Stimulated activated CD4-positive, alpha-beta T cell treated with anti-CD3 and anti-CD28 coated beads, Interleukin-1b, Interleukin-23, amount 100 ng/mL, for 4 hours (primary cell): Measurements from ENCODE around the gene EML6.
"Not testable (repeated sequence)": the region's sequence is repeated elsewhere in the genome, so short reads cannot be mapped to it uniquely, and the experiment has no call there.

ENCODE experiments used
- DNase-seq, 2 donors: peaks; one replicate each; pipeline ENCODE4 v3.0.0-alpha.2; 2020; ENCODE audit warnings: low read depth in 2 of 2

Gene EML6

DNA sequence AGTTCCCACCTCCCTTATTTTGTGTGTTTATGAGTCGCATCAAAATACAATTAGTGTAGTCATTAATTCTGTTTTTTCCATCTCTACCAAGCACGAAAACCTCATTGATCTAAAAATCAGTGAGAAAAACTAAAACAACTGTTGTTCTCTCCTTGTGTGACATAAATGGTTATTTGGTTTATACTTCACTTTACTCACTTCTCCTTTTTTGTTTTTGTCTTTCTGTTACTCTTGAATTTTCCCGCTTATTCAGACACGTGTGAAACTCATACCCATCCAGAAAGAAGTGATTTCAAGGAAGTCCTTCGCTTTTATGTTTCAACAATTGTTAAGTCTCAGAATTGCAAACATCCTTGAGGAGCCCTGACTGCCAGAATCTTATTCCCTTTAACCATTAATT is 121.6 kb downstream of the EML6 start:
- no peak for DNase-seq

DNA sequence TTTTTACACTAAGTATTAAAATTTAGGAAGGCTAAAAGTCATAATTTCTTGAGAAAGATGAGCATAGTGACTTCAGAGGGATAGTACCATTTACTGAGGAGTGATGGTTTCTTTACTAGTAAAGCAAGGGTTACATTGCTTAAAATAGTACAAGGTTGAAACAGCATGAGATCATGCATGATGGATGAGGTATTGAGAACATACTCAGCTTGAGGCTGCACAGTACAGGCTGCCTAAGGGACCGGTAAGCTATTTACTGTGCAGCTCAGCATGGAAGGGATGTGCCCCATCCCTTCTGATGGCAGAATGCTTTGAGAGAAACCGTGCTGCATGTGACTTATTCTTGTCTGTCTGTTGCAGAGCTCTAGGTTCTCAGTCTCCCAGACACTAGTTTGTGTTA is 122.1 kb downstream of the EML6 start:
- no peak for DNase-seq

DNA sequence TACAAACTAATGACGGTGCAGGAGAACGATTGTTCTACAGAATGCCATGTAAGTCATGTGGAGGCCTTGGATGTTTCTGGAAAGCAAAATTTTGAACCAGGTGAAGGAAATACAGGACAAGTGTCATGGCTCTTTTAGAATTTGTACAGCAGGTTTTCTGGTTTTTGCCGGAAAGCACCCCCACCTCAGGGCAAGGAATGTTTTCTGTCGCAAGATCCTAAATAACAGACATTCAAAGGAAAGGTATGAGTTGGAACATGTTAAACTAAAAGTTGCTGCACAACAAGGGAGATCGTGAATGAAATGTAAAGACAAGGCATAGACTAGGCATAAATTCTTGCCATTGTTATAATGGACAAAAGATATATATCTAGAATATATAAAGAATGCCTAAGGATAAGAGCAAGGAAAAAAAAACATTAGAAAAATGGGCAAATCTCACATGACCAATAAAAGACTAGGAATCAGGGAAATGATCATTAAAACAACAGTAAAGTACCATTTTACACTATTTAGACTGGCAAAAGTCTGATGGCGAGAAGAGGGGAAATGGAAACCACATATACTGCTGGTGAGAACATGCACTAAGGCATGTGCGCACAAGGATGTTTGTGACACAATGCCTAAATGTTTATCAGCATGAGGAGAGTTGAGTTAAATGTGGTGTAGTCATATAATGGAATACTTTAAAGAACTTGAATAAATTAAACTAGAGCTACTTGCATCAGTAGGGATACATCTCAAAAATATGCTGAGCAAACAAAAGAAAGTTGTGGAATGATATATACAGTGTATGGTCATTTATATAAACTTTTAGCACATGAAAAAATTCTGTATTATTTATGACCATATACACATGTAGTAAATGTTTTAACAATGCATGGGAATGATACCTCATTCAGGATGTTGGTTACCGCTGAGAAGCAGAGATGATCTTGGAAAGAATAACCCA is 127.0 kb downstream of the EML6 start:
- DNase-seq: no peak

DNA sequence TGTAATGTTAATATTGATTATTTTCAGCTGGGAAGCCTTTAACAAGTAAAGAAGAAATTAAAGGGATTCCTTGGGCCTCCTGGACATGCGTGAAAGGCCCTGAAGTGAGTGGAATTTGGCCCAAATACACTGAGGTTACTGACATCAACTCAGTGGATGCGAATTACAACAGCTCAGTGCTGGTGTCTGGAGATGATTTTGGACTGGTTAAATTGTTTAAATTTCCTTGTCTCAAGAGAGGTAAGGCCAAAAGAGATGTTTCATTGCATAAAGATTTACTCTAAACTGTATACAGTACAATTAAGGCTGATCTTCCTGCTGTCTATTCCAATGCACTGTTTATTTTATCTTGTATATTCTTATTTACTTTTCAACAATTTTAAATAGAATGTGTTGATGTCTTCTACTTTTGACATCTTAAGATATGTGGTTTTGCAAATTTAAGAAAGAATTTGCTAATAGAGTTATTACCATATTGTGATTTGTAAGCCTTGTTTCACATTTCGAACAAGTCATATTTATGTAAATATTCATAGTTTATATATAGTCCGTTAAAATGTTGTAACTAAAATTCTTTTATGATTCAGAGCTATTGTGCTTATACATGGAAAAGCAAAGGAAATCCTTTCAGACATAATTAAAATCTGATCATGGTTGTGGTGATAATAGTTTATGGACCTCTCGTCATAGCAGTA is 130.3 kb downstream of the EML6 start:
- DNase-seq: no peak

DNA sequence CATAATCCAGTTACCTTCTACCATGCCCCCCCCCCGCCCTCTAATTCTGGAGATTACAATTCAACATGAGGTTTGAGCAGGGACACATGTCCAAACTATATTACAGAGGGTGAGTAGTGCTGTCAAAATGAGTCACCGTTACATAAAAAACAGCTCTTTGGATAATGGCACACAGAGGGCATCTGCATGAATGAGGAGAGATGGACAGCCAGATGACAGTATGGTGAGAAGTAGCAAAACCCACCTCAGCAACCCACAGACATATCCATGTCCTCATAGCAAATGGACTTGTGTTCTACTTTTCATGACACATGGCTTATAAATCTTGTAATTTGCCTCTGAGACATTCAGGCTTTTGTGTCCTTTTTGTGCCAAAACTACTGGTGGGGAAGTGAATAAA is 132.0 kb downstream of the EML6 start:
- DNase-seq: no peak

DNA sequence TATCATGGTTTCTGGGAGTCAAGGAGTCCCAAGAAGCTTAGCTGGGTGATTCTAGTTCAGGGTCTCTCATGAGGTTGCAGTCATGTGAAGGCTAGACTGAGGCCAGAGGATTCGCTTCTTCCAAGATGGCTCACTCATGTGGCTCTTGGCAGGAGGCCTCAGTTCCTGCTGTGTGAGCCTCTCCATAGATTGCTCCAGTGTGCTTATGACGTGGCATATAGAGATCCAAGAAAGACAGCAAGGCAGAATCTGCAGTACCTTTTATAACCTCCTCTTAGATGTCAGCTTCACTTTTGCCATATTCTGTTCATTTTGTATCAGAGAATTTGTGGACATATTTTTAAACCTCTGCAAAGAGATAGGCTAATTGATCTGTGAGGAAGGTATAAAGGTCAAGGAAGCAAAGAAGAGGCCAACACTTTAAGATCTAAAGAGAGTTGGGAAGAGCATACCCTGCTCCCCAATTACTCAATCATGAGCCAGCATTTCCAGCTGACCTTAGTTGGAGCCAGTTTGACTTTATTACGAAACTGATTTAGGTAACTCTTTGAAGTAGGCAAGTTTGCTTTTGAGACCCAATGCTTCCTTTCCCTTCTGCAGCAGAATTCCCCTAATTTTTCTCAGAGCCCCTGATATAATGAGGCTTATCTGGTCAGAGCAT is 134.7 kb downstream of the EML6 start:
- DNase-seq: no peak

DNA sequence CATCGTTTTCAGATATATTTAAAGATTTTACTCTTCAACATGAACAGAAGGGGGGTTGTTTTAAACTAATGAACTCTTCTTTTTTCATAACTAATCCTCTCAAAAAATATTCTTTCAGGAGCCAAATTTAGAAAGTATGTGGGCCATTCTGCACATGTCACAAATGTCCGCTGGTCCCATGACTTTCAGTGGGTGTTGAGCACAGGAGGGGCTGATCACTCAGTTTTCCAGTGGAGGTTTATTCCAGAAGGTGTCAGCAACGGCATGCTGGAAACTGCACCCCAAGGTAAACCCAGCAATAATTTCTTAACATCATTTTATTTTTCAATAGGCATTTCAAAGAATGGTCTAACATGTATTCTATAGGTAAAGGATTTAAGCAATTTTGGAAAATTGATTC is 136.0 kb downstream of the EML6 start:
- no peak for DNase-seq

DNA sequence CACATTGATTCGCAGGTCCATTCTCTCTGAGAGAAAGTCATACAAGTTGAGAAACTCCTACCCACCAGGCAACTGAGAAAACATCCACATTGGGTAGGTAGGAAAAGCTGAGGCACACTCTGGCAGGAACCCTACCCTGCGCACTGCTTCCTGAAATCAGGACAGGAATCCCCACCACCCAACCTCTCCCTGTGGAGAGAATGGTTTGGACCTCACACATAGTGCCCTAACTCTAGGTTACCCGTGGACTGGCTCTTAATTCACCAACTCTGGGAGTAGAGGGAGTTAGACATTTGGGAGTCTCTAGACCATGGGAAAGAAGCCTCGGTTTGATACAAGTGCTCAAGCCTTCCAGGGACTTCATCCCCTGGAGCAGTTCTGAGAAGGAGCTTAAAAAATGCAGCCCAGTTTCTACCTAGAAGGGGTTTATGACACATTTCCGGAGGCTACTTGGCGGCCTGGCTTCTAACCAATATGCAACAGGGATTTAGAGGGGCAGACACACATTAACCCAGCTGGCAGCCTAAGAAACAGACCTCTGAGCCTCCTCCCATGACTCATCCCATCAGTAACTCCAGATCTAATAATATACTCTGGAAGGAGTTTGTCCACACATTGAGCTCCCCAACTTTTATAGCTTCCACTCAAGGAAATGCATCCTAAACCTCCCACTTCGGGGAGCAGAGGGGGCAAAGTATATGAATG is 136.7 kb downstream of the EML6 start:
- DNase-seq: no peak

DNA sequence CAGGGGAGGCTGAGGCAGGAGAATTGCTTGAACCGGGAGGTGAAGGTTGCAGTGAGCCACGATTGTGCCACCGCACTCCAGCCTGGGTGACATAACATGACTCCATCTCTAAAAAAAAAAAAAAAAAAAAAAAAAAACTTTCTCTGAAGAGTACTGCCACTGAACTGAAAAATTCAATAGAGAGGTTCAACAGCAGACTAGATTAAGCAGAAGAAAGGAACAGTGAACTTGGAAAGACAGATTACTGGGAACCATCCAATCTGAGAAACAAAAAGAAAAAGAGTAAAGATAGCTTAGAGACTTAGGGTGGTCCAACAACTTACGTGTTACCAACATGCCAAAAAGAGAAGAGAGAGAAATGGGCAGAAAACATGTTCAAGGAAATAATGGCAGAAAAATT is 138.8 kb downstream of the EML6 start:
- no peak for DNase-seq

DNA sequence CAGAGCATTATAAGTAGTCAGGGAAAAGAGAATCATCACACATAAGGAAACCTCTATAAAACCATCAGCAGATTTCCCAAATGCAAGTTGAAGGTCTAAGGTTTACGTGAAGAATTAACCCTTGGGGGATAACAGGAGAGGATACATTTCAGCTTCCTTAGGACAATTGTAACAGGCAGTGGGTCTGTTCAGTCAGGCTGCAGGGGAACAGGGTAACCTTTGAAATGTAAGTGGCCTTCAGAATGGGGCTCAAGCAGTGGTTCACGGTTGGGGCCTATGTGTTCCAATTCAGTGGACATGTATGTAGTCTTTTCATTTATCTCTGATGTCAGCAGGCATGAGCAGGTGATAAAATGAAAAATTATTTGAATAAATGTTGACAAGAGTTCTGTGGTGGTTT is 139.3 kb downstream of the EML6 start:
- DNase-seq: no peak

DNA sequence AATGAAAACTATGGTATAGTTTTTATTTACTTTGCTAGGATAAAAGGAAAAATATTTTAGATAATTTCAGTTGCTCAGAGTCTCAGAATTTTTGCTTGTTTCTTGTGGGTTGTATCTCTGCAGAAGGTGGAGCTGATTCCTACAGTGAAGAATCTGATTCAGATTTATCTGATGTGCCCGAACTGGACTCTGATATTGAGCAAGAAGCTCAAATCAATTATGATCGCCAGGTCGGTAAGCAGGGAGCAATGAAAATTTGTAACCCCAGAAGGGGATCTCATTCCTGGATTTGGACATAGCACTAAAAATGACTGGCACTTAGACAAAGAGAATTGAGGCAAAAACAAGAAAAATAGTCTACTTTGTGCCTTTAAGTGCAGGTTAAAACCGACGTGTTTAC is 140.2 kb downstream of the EML6 start:
- DNase-seq: no peak

DNA sequence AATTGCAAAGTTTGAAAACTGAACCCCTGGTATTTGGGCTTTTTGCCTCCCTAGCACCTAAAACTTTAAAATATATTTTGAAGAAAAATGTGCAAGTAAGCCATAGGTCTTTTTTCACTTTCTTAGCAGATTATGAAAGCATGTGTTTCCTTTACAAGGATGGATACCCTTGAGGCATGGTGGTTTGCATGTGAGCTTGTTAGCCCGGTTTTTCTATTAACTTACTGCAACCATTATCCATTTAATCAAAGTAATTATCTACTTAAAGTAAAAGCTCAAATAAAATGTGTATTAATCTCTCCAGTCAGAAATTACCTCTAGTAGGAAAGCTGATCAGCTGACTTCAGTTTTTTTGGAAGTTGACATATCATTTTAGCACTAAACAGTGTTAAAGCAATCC is 140.6 kb downstream of the EML6 start:
- DNase-seq: no peak

DNA sequence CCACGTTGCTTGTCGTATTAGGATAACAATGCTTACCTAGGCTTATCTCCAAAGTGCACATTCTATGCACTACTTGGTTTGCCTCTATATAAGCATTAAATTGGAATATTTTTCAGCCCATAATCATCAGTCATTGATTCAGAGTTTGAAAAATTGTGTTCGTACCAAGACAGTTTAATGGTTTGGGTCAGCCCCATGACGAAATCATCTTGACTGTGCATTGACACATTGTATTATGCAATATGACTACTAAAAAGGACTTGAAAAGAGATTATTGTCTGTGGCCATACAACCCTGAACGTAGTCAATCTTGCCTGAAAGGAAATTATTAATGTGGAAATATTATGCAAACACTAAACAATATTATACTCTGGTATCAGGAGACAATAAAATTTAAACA is 141.3 kb downstream of the EML6 start:
- no peak for DNase-seq

DNA sequence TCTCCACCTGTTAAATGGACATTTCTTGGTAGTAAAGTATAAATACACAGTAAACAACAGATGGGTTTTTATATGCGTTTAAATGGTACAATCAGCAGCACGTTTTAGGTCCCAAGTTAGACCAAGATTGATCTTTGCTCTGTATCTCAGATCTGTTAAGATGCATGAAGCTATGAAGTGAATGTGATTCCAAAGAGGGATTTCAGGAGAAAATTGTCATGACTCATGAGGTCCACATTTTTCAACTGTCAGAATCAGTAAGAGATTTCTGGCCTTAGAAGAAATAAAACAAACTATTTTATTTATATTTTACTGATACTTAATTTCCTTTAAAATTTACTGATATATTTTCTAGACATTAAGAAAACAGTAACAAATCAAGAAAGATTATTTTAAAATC is 142.7 kb downstream of the EML6 start:
- DNase-seq: no peak

DNA sequence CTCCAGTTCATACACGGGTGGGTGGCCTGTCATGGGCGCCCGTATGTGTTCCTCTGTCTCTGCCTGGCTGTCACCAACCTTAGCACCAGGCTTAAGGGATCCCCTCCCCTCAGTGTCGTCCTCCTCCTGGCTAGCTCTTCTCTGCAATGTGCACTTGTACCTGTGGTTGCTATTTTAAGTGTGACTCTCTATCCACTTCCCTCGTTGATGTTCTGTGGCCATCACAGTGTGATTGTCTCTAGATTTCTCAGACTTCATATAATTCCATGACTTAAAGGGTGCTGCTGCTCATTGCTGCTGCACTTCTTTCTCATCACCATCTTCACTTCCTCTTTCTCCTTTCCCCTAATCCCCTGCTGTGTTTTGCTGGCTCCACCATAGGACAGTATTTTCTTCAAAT is 143.4 kb downstream of the EML6 start:
- DNase-seq: no peak

DNA sequence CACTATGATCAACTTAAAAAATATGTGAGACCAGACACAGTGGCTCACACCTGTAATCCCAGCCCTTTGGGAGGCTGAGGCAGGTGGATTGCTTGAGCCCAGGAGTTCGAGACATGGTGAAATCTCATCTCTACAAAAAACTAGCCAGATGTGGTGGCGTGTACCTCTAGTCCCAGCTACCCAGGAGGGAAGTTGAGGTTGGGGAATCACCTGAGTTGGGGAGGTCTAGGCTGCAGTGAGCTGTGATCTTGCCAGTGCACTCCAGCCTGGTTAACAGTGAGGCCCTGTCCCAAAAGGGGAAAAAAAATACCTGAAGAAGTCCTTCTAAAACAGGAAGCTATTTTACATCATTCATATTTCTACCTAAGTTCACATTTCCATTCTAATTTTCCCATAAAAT is 144.0 kb downstream of the EML6 start:
- DNase-seq: no peak

DNA sequence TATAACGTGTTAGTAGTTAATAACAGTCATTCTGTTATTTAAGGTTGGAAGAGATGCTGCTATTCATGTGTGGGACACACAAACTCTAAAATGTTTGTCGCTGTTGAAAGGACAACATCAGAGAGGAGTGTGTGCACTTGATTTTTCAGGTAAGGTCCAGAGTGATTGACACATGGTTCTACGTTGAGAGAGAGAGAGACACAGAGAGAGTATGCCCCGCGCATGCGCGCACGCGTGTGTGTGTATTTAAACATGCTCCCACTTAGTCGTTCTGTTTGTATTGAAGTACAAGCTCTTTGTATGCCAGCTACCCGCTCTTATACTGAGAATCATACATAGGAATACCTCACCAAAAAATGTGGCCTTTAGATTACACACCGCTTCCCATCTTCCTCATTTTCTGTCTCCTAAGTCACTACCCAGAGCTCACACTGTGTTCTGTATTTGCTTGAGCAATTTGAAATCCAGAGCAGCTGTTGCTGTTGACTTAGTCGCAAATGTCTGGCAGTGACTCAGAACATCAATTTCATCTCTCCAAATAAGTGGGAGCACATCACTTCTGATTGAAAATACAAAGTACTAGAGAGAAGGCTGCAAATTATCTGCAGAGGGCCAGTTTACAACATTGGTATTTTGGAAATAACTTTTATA is 148.1 kb downstream of the EML6 start:
- no peak for DNase-seq

DNA sequence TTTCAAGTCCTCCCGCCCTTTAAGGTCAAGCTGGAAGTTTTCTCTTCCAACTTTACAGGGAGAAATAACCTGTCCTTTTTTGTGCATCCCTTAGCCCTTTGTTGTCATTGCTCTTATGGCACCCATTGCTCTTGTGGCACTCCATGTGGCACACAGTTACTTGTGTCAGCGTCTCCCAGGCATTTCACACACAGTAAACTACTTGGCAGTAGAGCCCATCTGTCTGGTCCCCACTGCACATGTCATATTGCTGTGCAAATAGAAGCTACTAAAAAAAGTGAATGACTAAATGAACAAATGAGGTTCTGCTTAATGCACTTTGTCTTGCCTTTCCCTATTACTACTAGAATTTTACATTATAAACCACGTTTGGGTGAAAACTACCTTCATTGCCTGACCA is 149.3 kb downstream of the EML6 start:
- no peak for DNase-seq

DNA sequence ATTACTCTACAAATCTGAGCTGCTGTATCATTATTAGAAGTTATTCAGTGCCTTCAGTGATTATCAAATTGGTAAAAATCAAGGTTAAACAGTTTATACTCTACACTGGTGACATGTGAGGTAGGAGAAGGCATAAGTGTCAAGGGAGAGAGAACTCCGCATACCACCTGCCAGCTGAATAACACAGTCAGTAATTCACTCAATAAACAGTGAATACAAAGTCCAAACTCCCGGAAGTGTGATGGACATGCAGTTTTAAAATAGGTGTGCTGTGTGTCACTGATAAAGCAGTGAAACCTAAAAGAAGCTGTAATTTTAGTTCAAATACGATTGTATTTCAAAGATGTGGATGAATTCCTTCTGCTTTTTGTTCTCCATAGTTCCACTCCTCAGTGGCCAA is 149.8 kb downstream of the EML6 start:
- not testable (repeated sequence) for DNase-seq

DNA sequence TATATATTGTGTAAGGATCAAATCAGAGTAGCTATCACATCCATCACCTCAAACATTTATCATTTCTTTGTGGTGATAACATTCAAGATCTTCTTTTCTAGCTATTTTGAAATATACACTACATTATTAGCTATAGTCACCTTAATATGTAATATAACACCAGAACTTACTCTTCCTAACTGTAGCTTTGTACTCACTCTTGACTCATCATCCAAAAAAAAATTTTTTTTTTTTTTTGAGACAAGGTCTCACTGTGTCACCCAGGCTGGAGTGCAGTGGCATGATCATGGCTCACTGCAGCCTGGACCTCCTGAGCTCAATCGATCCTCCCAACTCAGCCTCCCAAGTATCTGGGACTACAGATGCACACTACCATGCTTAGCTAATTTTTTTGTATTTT is 153.3 kb downstream of the EML6 start:
- DNase-seq: no peak

DNA sequence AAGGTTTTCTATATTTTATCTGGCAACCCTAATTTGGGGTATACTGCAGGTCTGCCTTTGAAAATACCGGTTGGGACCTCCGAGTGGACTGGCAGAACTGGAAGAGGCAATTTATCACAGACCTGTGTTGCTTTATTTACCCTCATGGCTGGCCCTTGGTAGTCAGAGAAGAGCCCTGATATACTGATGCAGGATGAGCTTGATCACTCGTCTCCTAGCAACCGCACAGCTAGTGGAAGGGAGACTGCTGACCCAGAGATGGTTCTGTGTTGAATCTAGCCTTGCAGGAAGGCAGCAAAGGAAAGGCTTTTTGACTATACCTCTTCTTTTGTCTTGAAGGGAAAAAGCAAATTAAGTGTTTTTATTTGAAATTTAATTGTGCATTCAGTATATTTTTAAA is 154.7 kb downstream of the EML6 start:
- DNase-seq: no peak

DNA sequence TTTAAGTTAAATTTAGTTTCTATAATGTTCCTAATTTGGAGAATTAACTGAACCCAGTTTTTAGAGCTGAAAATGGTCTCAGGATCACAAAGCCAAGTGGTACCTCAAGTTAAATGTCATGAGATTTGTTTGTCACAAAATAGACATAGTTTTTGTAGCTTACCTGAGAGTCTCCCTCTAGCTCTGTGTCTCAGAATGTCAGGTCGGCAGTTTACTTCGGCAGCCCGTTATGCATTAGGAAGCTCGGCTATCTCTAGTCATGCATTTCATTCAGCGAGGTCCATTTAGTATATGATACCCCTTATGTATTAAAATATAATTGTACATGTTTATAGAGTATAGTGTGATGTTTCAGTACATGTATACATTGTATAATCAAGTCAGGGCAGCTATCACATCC is 155.6 kb downstream of the EML6 start:
- DNase-seq: no peak
